Sigmoid colon (tissue), 4 donors: ENCODE data around the gene FAM168B.

Experiments
- CTCF ChIP-seq, 4 experiments: fragments of 450-650 bp in 3 of 4; fragments of 200-600 bp in 1 of 4; IDR thresholded peaks; one replicate each; pipeline ENCODE4 v1.5.1; 2016 to 2019; ENCODE audit warnings: antibody characterized with exemption in 4 of 4, mild to moderate bottlenecking in 3 of 4, moderate library complexity in 2 of 4
- EP300 ChIP-seq, 4 donors: sonication (generic); formaldehyde crosslinking; IDR thresholded peaks; one replicate each; pipeline ENCODE4 v1.6.1; 2017; ENCODE audit warnings: antibody characterized with exemption in 4 of 4

- TF ChIP-seq EP300 (IDR thresholded peaks at IDR 0.05) = no peak
- no peak for TF ChIP-seq CTCF (IDR thresholded peaks at IDR 0.05)
Observed at GRCh38 chr2:131047920-131048560, 45.2 kb downstream of the FAM168B start.
